ELF-1 (cell line): ENCODE data around the gene DIRAS3.
"Not testable (repeated sequence)": the region's sequence is repeated elsewhere in the genome, so short reads cannot be mapped to it uniquely, and the experiment has no call there.

Source experiments
- DNase-seq: peaks from one replicate; pipeline ENCODE4 v3.0.0-alpha.2; 2016; ENCODE audit warnings: low read depth, low spot score

The DIRAS3 gene

DNA sequence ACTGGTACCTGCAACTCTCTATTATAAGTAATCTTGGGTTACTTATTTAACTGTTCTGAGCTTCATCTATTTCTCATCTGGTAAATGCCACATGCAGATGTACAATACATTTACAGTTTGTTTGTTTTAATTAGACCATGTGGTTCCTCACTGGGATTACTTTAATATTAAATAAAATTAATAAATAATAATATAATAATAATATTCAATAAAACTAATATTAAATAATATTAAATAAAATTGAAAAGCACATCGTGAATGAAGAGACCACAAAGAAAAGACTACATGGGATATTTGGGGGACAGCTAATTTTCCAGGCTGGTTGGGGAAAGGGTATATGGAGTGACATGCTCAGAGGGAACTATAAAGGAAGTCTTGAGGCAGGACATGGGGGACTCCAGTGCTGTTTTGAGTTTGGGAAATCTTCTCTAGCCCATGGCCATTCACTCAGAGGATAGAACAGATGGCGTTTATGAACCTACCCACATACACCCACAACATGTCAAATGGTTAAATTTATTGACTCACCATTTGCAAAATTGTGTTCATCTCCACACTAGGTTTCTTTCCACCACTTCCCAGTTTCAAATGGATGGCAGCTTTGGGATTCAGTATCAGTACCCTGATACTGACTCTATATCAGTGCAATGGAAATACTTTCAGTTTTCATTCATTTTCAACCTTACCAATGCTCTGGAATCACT lies 25.6 kb downstream of the DIRAS3 start:
- DNase-seq, result no peak

GRCh38 chr1:68016381-68016780 lies 34.0 kb downstream of the DIRAS3 start:
- no peak for DNase-seq

GRCh38 chr1:68015971-68016370 lies 34.5 kb downstream of the DIRAS3 start:
- no peak for DNase-seq

- no peak for DNase-seq
These were observed 35.1 kb downstream of the DIRAS3 start for GRCh38 chr1:68015369-68015768.

DNA sequence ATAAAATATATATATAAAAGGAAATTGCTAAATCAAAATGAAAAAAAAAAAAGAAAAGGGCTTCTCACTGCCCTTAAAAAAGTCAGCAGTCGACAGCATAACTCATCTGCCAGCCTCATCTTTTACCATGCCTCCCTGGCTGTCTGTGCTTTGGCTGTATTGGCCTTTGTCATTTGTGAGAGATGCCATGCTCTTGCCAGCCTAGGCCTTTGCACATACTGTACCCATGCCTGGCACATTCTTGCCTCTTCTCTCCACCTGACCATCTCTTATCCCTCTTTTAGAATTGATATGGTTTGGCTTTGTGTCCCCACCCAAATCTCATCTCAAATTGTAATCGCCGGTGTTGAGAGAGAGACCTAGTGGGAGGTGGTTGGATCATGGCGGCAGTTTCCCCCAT lies 37.1 kb downstream of the DIRAS3 start:
- no peak for DNase-seq

DNA sequence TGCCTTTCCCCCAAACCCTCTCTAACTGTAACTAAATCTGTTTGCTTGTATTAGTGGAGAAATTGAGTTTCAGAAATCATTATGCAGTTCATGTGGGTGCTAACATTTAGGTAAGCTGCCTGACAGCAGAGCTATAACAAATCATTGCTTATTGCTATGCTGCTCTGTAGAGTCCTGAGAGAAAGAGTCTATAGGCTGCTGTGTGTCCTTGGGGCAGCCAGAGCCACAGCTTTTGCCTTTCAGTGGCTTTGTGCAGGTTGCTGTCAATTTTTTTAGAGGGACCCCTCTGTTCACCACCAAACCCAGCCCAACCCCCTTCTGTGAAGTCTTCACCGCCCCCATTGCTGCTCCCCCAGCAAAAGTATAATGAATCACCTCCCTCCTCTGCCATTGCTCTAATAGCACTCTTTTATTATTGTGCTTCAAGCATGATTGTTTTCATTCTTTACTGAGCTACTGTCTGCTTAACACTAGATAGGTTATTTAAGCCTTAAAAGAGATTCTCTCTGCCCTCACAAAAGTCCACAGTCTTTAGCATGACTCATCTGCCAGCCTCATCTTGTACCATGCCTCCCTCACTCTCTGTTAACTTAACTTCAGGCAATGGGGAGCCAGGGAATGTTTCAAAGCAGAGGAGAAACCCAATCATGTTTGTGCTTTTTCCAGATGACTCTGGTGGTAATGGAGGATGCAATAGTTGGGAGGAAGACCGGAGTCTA lies 38.6 kb downstream of the DIRAS3 start:
- no peak for DNase-seq

DNA sequence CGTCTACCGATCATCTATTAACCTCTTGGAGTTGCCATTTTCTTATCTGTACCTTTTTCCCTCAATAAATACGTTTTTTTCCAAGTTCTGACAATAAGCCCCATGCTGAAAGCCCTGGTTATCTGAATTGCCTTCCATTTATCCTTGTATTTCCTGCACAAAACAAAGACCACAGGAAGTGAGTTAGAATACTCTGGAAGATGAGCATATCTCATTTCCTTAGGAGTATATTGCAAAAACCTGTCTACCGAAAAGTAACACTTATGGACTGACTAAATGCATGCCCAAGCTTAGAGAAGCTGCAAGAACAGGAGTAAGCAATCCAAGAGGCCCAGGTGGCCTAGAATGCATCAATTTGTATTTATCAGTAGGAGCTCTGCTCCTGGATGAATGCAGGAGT lies 39.9 kb downstream of the DIRAS3 start:
- DNase-seq, result no peak

DNA sequence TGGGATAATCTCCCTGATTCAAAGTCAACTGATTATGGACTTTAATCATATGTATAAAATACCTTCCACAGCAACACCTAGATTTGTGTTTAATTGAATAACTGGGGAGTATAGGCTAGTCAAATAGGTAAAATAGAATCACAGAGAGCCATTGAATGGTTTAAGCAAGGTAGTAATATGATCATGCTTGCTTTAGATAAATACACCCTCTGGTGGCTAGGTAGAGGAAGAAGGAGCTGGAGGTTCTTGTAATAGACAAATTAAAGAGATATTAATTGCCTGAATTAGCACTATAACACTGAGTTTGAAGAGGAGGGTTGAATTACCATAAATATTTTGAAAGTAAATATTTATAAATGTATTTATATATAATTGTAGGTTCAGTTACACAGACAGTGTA lies 40.3 kb downstream of the DIRAS3 start:
- no peak for DNase-seq

DNA sequence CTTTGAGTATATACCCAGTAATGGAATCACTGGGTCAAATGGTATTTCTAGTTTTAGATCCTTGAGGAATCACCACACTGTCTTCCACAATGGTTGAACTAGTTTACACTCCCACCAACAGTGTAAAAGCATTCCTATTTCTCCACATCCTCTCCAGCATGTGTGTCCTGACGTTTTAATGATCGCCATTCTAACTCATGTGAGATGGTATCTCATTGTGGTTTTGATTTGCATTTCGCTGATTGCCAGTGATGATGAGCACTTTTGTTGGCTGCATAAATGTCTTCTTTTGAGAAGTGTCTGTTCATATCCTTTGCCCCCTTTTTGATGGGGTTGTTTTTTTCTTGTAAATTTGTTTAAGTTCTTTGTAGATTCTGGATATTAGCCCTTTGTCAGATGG lies 46.8 kb downstream of the DIRAS3 start:
- DNase-seq, result not testable (repeated sequence)

- DNase-seq, result no peak
These were observed 50.2 kb downstream of the DIRAS3 start for GRCh38 chr1:68000191-68000590.

DNA sequence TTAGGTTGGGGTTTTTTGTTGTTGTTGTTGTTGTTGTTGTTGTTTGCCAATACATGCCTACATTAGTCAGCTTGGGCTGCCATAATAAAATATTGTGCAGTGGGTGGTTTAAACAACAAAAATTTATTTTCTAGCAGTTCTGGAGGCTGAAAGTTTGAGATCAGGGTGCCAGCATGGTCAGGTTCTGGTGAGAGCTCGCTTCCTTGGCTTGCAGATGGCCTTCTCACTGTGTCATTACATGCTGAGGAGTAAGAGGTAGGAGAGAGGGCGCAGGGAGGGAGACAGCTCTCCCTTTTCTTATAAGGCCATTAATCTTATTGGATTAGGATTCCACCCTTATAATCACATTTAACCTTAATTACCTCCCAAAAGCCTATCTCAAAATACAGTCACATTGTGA lies 52.7 kb downstream of the DIRAS3 start:
- no peak for DNase-seq
